ENCODE data around the gene NLK. TPM values are rescaled to one million over a fixed set of nuclear protein-coding genes. Genes with fewer than 3 reads are reported as not detected.

NLK gene
- total and polyA plus RNA-seq, 10 of the 15 experiments (the other 5 are each of a cell fraction or from before 2014, with no cell fraction given), result 5.0 to 22.9 (median 15.0) TPM

- in situ Hi-C loops (cut with MboI) (loop anchor here (10.0 to 25.0 kb wide), 2 partner anchors 591 to 768 kb away; partner anchors contain the start of gene WSB1), intact Hi-C loops (cut with micrococcal nuclease; ENCODE audit: unreplicated experiment) (loop anchor here (10.0 kb wide), 1 partner anchor 259 kb away; the partner anchor contains the start of gene TMEM97)
- H3K4me2 ChIP-seq (ENCODE audit: control insufficient read depth, insufficient read depth), result peak overlapping the region; percentile 86
- H3K27me3 ChIP-seq (replicated peaks in 1 of 2; ENCODE audit: control insufficient read depth in 2 of 2, insufficient read depth in 2 of 2, low read length in 1 of 2), result no peaks in the 10 kb centered on the region
- ChIA-PET CTCF (interaction anchor here (0.7 to 3.5 kb wide), 9 partner anchors 11 to 238 kb away, joined by 3 to 19 read pairs (median 3); partner anchors contain the start of gene LYRM9), SMC1A (ENCODE audit: uncharacterized antibody, unreplicated experiment) (interaction anchor here (0.7 to 5.4 kb wide), 19 partner anchors 8 to 878 kb away, joined by 3 to 49 read pairs (median 5); partner anchors contain the start of gene NLK), POLR2A (interaction anchor here (0.7 to 2.3 kb wide), 5 partner anchors 10 to 128 kb away, joined by 3 to 10 read pairs (median 4); no protein-coding TSS in a partner anchor), RAD21 (ENCODE audit: unreplicated experiment) (interaction anchor here (0.8 to 3.9 kb wide), 11 partner anchors 9 to 196 kb away, joined by 3 to 16 read pairs (median 3); partner anchors contain the start of gene NLK)
- 43% methylated on average over 2 of the region's 2 CpGs for WGBS (ENCODE audit: insufficient coverage, insufficient replicate concordance, low lambda C conversion rate, missing lambda C conversion rate)
- H3K4me1 ChIP-seq (ENCODE audit: control insufficient read depth, insufficient read depth, low read length), result peaks cover 58% of the 10 kb centered on the region
- peaks cover 49% of the 10 kb centered on the region for H3K79me2 ChIP-seq (ENCODE audit: control insufficient read depth, insufficient read depth, low read length)
- no TSS peak for BruUV-seq (replicated peaks)
- no peak for FAIRE-seq
- no peak overlapping the region; the same call in 1 of the 2 replicates for H3K4me3 ChIP-seq
- H3K9ac ChIP-seq (ENCODE audit: control insufficient read depth, insufficient read depth, low read length), result peak overlapping the region; percentile 15; the same call in 1 of the 2 replicates
- no peaks in the 10 kb centered on the region for H4K20me1 ChIP-seq (ENCODE audit: control insufficient read depth, insufficient read depth)
- peak overlapping the region; percentile 73 for H3K27ac ChIP-seq (ENCODE audit: control insufficient read depth, insufficient read depth)
- DNase-seq (ENCODE audit: low read depth, low spot score), result no peak
- H2AFZ ChIP-seq (ENCODE audit: control insufficient read depth, low read depth, low read length), result no peak overlapping the region
- H3K36me3 ChIP-seq (ENCODE audit: control insufficient read depth in 2 of 2, insufficient read depth in 2 of 2, low read length in 1 of 2), result no peaks in the 10 kb centered on the region
- no peaks in the 10 kb centered on the region; the same call in 2 of the 3 replicates for H3K9me3 ChIP-seq (replicated peaks; ENCODE audit: control insufficient read depth, insufficient read depth, low read length)
- peak; percentile 7 for ATAC-seq
- TF ChIP-seq BMI1 (IDR thresholded peaks at IDR 0.05; ENCODE audit: borderline replicate concordance) (no peak), SIX5 (IDR thresholded peaks at IDR 0.05; ENCODE audit: low read depth, low read length, severe bottlenecking) (no peak), RFX5 (IDR thresholded peaks at IDR 0.05; ENCODE audit: low read depth, low read length) (no peak), POLR2AphosphoS2 (IDR thresholded peaks at IDR 0.05; ENCODE audit: low read depth, low read length) (no peak), ZBED1 (IDR thresholded peaks at IDR 0.05; ENCODE audit: borderline replicate concordance) (no peak), POLR2AphosphoS5 (IDR thresholded peaks at IDR 0.05; ENCODE audit: low read length) (no peak), RUNX3 (IDR thresholded peaks at IDR 0.05; ENCODE audit: low read length) (peak; percentile 53), STAT3 (IDR thresholded peaks at IDR 0.05; ENCODE audit: low read depth, low read length) (no peak), PRDM15 (CRISPR knock-in tag; IDR thresholded peaks at IDR 0.05) (no peak), ATF3 (IDR thresholded peaks at IDR 0.05; ENCODE audit: borderline replicate concordance, extremely low read depth, low read depth, low read length) (no peak), TARDBP (IDR thresholded peaks at IDR 0.05; ENCODE audit: borderline replicate concordance) (no peak), ZBTB33 (IDR thresholded peaks at IDR 0.05) (no peak), MTA2 (IDR thresholded peaks at IDR 0.05; ENCODE audit: low read depth) (peak; percentile 78), IRF5 (IDR thresholded peaks at IDR 0.05; ENCODE audit: borderline replicate concordance) (no peak)
These were observed 13.2 kb downstream of the NLK start for GRCh38 chr17:28055546-28056275.

All from GM12878 (cell line).